ENCODE data around the gene MSRB2. TPM values are rescaled to one million over a fixed set of nuclear protein-coding genes. Genes with fewer than 3 reads are reported as not detected.
"Not testable (repeated sequence)": the region's sequence is repeated elsewhere in the genome, so short reads cannot be mapped to it uniquely, and the experiment has no call there.

MSRB2 gene
- total and polyA plus RNA-seq, 2 experiments from 2014 or later: 32.9 to 149 TPM

- peaks cover 2% of the 10 kb centered on the region for H3K9me3 ChIP-seq (ENCODE audit: low read depth)
- no peaks in the 10 kb centered on the region for H3K36me3 ChIP-seq
- H3K4me1 ChIP-seq (ENCODE audit: low read depth): no peaks in the 10 kb centered on the region
- no peaks in the 10 kb centered on the region for H3K27me3 ChIP-seq
- no peak for TF ChIP-seq CTCF (IDR thresholded peaks at IDR 0.05; ENCODE audit: low read depth, low read length)
- H3K4me3 ChIP-seq: no peak overlapping the region
- no peak for DNase-seq (ENCODE audit: low read depth in 1 of 2, low spot score in 1 of 2)
- no peak overlapping the region for H3K27ac ChIP-seq
These were observed 34.5 kb upstream of the MSRB2 start for GRCh38 chr10:23060918-23061317.

- peak in 1 of 2 donors; percentile 56 for DNase-seq (ENCODE audit: low read depth in 1 of 2, low spot score in 1 of 2)
- H3K9me3 ChIP-seq (ENCODE audit: low read depth): peaks cover 2% of the 10 kb centered on the region
- no peaks in the 10 kb centered on the region for H3K4me1 ChIP-seq (ENCODE audit: low read depth)
- H3K27me3 ChIP-seq: no peaks in the 10 kb centered on the region
- no peaks in the 10 kb centered on the region for H3K36me3 ChIP-seq
- no peak overlapping the region for H3K4me3 ChIP-seq
- no peak overlapping the region for H3K27ac ChIP-seq
- no peak for TF ChIP-seq CTCF (IDR thresholded peaks at IDR 0.05; ENCODE audit: low read depth, low read length)
These were observed 32.1 kb upstream of the MSRB2 start for GRCh38 chr10:23063045-23063972.

GRCh38 chr10:23063973-23064812 lies 31.2 kb upstream of the MSRB2 start:
- H3K36me3 ChIP-seq: no peaks in the 10 kb centered on the region
- H3K4me1 ChIP-seq (ENCODE audit: low read depth): no peaks in the 10 kb centered on the region
- TF ChIP-seq CTCF (IDR thresholded peaks at IDR 0.05; ENCODE audit: low read depth, low read length): no peak
- DNase-seq (ENCODE audit: low read depth in 1 of 2, low spot score in 1 of 2): no peak
- H3K27me3 ChIP-seq: no peaks in the 10 kb centered on the region
- no peak overlapping the region for H3K4me3 ChIP-seq
- H3K27ac ChIP-seq: no peak overlapping the region
- H3K9me3 ChIP-seq (ENCODE audit: low read depth): no peaks in the 10 kb centered on the region

- not testable (repeated sequence) for H3K36me3 ChIP-seq
These were observed 30.6 kb upstream of the MSRB2 start for GRCh38 chr10:23064813-23065114.

GRCh38 chr10:23065181-23065948 lies 30.0 kb upstream of the MSRB2 start:
- DNase-seq (ENCODE audit: low read depth in 1 of 2, low spot score in 1 of 2): peak in 1 of 2 donors; percentile 89
- Histone ChIP-seq H3K27ac (no peak overlapping the region), H3K36me3 (no peaks in the 10 kb centered on the region), H3K9me3 (ENCODE audit: low read depth) (no peaks in the 10 kb centered on the region), H3K27me3 (no peaks in the 10 kb centered on the region), H3K4me1 (ENCODE audit: low read depth) (no peaks in the 10 kb centered on the region), H3K4me3 (no peak overlapping the region)
- no peak for TF ChIP-seq CTCF (IDR thresholded peaks at IDR 0.05; ENCODE audit: low read depth, low read length)

More at GRCh38 chr10:23064813-23065114, 30.6 kb upstream of the MSRB2 start:
- not testable (repeated sequence) for H3K4me3 ChIP-seq; H3K9me3 ChIP-seq (ENCODE audit: low read depth); H3K27me3 ChIP-seq; DNase-seq (ENCODE audit: low read depth in 1 of 2, low spot score in 1 of 2); H3K4me1 ChIP-seq (ENCODE audit: low read depth); H3K27ac ChIP-seq

All from cardiac muscle cell (in vitro differentiated cells and primary cell).